HG02623 (cell line): ENCODE results near the gene DELE1.
"Not testable (repeated sequence)": the region's sequence is repeated elsewhere in the genome, so short reads cannot be mapped to it uniquely, and the experiment has no call there.

Experiments used
- ATAC-seq: cut with Tn5 transposase; IDR thresholded peaks from one replicate; pipeline ENCODE4 v1.9.1; 2021; ENCODE audit warnings: moderate library complexity; ENCODE audit not compliant: unreplicated experiment

DELE1 gene

GRCh38 chr5:141889282-141889871 is 34.3 kb upstream of the DELE1 start:
- no peak for ATAC-seq

- not testable (repeated sequence) for ATAC-seq
Observed at GRCh38 chr5:141890429-141890828, 33.2 kb upstream of the DELE1 start.

- no peak for ATAC-seq
Observed at GRCh38 chr5:141897425-141897824, 26.2 kb upstream of the DELE1 start.

GRCh38 chr5:141898448-141899049 is 25.1 kb upstream of the DELE1 start:
- ATAC-seq = no peak

- no peak for ATAC-seq
Observed at GRCh38 chr5:141902015-141902814, 21.5 kb upstream of the DELE1 start.

- no peak for ATAC-seq
Observed at GRCh38 chr5:141903261-141903660, 20.4 kb upstream of the DELE1 start.

GRCh38 chr5:141904551-141904950 is 19.1 kb upstream of the DELE1 start:
- no peak for ATAC-seq

GRCh38 chr5:141906517-141906916 is 17.2 kb upstream of the DELE1 start:
- no peak for ATAC-seq

- no peak for ATAC-seq
Observed at GRCh38 chr5:141906972-141907371, 16.7 kb upstream of the DELE1 start.

GRCh38 chr5:141908796-141909195 is 14.9 kb upstream of the DELE1 start:
- no peak for ATAC-seq

- ATAC-seq = no peak
Observed at GRCh38 chr5:141909212-141909611, 14.5 kb upstream of the DELE1 start.

GRCh38 chr5:141910271-141910673 is 13.4 kb upstream of the DELE1 start:
- ATAC-seq = no peak

- ATAC-seq = no peak
Observed at GRCh38 chr5:141913560-141914198, 10.0 kb upstream of the DELE1 start.

GRCh38 chr5:141914199-141914743 is 9.4 kb upstream of the DELE1 start:
- peak; percentile 65 for ATAC-seq

- ATAC-seq = no peak
Observed at GRCh38 chr5:141914797-141915196, 8.9 kb upstream of the DELE1 start.

GRCh38 chr5:141915881-141916336 is 7.8 kb upstream of the DELE1 start:
- ATAC-seq = no peak

- ATAC-seq = no peak
Observed at GRCh38 chr5:141916522-141916921, 7.1 kb upstream of the DELE1 start.

- ATAC-seq = no peak
Observed at GRCh38 chr5:141917760-141918159, 5.9 kb upstream of the DELE1 start.

- no peak for ATAC-seq
Observed at GRCh38 chr5:141919218-141920119, 4.2 kb upstream of the DELE1 start.

- no peak for ATAC-seq
Observed at GRCh38 chr5:141920771-141921170, 2.9 kb upstream of the DELE1 start.
